ENCODE data around the gene METTL3.

METTL3 gene

DNA sequence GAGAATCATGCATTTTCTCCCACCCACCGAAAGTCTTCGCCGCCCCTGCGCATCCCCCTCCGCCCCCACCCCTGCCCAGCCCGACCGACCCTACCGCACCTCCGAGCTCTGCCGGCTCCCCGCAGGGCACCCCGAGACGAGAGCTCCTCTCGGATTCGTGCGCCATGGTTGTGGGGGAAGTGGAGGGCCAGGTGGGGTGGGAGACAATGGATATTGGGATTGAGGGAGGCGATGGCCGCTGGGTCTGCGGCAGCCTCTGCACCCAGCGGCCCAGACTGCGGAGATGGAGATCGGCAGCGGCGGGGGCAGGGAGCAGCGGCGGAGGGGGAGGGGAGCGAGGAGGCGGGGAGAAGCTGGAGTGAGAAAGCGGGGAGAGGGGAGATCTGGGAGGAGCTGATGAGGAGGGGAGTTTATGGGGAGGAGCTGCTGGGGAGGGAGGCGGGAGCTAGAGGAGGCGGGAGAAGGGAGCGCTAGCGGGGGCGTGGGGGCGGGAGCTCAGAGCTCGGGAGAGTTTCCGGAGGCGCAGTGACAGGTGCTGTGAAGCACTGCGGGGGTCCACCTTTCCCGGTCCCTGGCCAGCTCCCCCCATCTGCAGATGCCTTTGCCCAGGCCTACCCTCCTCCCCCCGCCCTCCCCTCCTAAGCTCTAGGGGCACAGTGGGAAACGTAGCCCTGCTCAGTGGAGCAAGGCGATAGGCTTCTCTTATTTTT, 15.0 kb upstream of the METTL3 start, which contains the start of gene SALL2:
TSS of gene SALL2 (minus strand) at position 385 of the 710 bp plus-strand sequence. CDS start at position 166, 219 bp downstream.
- DNase-seq = peak; percentile 70

DNA sequence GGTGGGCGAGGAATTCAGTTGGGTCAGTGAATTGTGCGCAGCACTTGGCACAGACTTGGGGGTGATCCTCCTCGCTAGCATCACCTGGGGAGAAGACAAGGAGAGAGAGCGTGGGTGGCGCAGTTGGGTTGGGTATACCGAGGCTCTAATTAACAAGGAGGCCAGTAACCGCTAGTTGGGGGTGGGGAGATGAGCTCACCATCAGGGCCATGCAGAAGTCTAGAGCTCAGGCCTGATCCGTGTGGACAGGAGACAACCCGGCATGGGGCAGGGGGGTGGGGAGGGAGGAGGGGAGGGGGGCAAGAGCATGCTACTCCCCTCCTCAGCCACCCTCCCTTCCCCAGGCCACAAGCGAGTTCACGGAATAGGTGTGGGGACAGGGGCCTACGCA, 14.4 kb upstream of the METTL3 start:
- DNase-seq = no peak

GRCh38 chr14:21524575-21525490, 13.7 kb upstream of the METTL3 start:
- no peak for DNase-seq

DNA sequence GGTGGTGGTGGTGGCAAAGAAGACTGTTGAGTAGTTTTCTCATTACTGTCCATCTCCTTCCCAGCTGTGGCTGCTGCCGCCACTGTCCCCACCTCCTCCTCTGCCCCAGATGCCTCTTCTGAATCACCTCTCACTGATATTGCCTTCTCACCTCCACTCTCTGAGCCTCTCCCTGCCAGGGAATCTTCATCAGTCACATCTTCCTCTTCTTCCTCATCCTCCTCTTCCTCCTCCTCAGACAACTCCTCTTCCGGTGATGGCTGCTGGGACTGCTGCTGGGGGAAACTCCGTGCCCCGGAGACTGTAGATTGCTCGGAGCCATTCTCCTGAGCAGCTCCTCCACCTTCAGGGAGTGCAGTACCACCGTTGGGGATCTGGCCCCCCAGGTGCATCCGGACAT, 12.1 kb upstream of the METTL3 start:
- no peak for DNase-seq

DNA sequence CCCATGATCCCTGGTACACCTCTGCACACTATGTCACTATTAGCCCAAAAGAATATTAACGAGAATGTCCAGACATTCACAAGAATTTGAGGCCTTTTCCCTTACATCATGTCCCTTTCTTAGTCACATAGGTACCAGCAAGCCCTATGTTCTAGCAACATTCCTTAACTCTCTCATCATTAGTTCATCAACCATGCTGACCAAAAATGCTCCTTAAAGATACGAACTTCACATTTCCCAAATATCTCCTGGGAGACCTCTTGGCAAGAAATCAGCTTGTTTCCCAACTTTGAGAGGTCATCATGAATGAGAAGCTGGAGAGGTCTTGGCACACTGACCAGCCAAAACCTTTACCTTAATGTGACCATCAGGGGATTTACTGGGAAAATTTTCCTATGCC, 10.4 kb upstream of the METTL3 start:
- DNase-seq = no peak

- no peak for DNase-seq
These were observed 9.6 kb upstream of the METTL3 start for GRCh38 chr14:21520767-21521166.

GRCh38 chr14:21518725-21519124, 7.6 kb upstream of the METTL3 start:
- DNase-seq = no peak

- DNase-seq = no peak
These were observed 3.2 kb upstream of the METTL3 start for GRCh38 chr14:21514341-21514740.

GRCh38 chr14:21509432-21510143, 1.6 kb downstream of the METTL3 start:
- peak; percentile 18 for DNase-seq

DNA sequence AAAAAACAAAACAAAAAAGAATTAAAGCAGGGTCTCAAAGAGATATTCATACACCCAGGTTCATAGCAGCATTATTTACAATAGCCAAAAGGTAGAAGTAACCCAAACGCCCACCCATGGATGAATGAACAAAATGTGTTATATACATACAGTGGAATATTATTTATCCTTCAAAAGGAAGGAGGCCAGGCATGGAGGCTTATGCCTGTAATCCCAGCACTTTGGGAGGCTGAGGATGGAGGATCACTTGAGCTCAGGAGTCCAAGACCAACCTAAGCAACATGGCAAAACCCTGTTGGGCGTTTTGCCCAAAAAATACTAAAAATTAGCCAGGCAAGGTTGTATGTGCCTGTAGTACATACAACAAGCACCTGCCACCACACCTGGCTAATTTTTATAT, 4.6 kb downstream of the METTL3 start:
- no peak for DNase-seq

- DNase-seq = peak; percentile 32
These were observed 6.1 kb downstream of the METTL3 start for GRCh38 chr14:21505012-21505553.

DNA sequence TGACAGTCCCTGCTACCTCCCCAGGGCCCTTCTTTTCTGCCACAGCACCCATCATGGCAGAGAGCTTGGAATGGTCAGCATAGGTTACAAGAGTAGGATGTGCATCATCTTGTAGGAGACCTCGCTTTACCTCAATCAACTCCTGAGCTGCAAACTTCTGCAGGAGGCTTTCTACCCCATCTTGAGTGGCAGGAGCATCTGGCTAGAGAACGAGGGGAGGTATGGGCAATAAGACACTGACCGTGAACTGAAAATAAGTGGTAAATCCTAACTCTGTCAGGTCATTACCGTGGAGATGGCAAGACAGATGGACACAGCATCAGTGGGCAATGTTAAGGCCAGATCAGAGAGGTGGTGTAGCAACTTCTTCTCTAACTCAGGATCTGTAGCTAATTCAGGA, 7.8 kb downstream of the METTL3 start:
- DNase-seq = no peak

DNA sequence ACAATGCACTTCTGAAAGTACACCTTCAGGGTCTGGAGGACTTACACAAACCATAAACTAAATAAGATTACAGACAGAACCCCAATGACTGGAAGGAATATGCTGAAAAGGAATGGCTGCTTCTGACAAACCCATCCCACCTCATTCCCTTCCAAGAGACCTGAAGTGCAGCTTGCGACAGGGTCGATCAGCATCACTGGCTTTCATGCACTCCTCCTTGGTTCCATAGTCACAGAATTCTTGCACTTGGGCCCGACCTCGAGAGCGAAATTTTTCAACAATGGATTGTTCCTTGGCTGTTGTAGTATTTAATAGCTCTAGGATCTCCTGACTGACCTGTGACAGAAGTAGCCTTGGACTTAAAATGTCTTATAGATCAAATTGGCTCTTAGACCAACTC, 9.6 kb downstream of the METTL3 start:
- no peak for DNase-seq

DNA sequence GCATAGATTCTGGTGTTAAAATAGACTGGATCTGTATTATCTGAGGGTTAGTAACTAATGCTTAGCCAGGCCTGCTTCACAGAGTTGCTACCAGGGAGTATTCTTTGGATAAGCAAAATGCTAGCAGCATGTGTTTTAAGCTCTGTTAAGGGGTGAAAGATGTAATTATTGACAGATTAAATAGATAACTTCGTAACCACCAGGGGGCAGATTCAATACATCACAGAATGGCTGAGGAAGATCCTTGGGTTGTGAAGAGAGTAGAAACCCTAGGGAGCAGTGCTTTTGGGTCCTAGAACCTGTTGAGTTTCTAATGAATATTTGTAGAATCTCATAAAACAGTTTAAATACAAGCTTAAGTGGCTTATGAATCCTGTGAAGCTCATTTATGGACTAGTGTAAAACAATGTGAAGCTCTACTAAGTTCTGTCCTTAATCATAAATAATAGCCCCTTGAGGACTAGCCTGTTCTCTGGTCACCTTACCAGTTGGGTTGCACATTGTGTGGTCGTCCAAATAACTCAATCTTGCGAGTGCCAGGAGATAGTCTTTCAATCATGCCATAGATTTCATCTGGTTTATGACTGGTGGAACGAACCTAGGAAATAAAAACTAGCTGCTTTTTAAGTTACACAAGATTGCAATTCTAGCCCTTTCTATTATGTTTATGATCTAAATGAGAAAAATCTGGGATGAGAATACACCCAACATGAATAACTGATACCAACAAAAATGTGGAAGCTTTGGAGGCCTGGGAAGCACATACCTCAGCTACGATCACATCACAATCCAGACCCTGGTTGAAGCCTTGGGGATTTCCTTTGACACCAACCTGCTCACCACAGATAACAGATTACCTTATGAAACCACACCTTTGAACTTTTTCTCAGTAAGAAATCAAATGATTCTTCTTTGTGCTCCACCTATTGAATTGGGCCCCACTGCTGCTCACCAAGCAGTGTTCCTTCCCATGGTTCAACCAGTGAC, 12.3 kb downstream of the METTL3 start:
- DNase-seq = peak; percentile 72

DNA sequence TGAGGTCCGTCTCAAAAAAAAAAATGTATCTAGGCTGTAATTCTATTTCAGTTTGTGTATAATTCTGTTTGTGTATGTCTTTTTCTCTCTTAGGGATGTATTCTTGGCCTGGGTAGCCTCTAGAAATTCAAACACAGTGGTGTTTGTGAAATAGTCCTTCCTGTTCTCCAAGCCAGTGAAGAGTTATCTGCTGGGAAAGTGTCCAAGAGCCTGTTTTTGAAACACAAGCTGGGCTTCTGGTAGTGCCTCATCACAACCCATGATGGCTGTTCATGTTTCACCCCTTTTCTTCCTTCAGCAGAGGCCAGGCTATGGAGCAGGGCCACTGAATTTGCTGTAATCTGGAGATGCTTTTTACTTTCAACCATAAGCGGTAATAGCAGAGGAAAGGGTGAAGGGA, 14.7 kb downstream of the METTL3 start:
- no peak for DNase-seq

DNA sequence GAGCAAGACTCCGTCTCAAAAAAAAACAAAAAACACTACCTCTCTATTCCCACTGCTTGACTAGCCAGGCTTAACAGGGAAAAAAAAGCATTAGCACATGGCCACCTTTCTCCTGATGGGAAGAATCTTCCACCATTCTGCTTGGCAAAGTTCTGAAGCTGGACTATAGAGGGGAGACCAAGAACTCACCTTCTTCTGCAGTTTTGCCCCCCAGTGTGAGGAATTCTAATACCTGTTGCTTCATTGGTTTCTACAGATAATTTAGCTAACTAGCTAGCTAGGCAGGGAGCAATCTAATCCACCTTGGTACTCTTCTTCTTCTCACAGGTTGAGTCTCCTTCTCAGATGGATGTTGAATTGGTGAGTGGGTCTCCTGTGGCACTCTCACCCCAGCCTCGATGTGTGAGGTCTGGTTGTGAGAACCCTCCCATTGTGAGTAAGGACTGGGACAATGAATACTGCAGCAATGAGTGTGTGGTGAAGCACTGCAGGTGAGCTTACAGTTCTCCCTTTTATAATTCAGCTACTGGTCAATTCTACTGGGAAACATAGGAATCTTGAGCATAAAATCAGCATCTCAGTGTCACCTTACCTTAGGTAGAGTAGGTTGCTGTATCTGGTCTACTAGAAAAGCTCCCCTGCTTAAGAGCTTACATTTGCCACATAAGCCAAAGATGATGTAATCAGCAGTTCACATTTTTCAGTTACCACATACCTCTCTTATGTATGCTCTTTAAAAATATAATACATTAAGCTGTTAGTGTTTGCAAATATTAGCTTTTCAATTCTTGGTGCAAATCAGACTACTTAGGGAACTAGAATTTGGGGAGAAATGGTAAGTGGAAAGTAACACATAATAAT, 16.0 kb downstream of the METTL3 start:
- no peak for DNase-seq

DNA sequence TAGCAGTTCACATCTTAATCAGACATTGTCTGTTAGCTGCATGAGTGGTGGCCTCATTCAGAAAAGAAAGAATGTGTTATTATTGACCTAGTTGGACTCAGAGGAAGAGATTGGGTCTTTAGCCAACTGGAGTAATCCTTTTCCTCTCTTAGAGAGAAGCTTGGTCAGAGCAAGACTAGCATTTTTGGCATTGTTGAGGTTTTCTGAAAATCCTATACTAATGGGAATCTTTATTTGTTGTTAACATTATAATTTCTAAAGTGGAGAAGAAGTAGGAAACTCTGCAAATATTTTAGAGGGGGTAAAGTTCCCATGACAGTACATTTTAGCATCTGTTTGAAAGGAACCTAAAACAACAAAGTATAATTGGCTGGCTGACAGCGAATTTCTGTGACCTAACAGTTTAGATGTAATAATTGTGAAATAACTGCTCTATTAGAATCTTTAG, 24.5 kb downstream of the METTL3 start:
- DNase-seq = no peak

DNA sequence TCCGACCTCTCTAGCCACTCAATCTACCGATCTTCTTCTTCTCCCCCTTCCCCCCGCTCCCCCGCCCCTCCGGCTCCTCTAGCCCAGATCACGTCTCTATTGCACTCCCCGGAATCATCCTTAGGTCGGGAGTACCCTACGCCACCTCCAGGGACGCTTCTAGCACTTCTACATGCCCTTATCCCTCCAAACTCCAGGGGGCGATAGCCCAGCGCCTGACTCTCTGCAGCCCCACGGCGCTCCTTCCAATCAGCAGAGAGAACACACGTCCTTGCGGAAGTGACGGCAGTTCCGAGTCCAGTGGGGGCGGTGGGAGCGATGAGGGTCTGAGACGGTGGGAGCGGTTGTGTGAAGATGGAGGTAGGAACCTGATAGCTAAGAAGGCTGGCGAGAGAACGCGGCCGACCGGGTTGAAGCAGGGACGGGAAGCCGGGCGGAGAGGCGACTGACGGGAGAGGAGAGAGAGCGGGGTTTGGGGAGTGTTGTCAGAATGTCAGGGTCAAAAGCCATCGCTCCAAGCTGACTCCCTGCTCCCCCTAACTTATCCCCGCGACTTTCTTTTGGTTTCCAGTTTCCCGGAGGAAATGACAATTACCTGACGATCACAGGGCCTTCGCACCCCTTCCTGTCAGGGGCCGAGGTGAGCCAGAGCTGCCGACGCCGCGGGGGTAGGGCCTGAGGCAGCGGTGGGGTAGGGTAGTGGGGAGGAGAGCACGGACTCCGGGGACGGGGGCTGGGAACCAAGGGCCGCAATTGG, 34.0 kb downstream of the METTL3 start, which contains the start of the genes RAB2B and TOX4:
TSS of gene RAB2B (minus strand) at position 35 of the 757 bp plus-strand sequence. CDS start 87 bp downstream, outside the sequence.
TSS of gene TOX4 (plus strand) at position 271 of the 757 bp plus-strand sequence. CDS start at position 355, 84 bp downstream.
- DNase-seq = peak; percentile 99

DNA sequence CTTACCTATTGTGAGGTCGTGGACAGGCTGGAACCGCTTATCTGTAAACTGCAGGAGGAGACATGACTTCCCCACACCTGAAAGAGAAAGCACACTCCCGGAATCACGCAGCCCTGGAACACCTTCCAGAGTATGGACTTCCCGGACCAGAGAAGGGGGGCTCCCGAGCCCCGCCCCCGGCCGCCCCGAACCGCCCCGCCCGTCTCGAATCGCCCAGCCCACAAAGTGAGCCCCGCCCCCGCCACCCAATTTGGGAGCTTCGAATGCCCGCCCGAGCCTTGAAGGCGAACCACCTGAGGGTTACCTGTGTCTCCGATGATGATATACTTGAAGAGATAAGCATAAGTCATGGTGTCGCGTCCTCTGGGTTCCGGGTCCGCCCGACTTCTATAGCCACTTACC, 34.6 kb downstream of the METTL3 start:
- DNase-seq = no peak

Data from CD4-positive, alpha-beta T cell treated with Interleukin-12 subunit alpha and Interleukin-12 subunit beta, for 1 hour (primary cell).